GM12878 (cell line): ENCODE data around the gene RPS2.

Experiments used
- MXI1 ChIP-seq: fragments of 150-350 bp; IDR thresholded peaks from 2 replicates; pipeline ENCODE4 v1.6.1; 2011; ENCODE audit warnings: low read depth, mild to moderate bottlenecking, inconsistent platforms, low read length, improper control_type of control experiment
- MYC ChIP-seq: IDR thresholded peaks from 2 replicates; pipeline ENCODE4 v1.6.1; 2011; ENCODE audit warnings: mild to moderate bottlenecking, low read length, moderate library complexity, inconsistent platforms; ENCODE audit not compliant: insufficient read depth, insufficient replicate concordance, insufficient read length, severe bottlenecking
- NR2C2 ChIP-seq: IDR thresholded peaks from 2 replicates; pipeline ENCODE4 v1.6.1; 2011; ENCODE audit warnings: borderline replicate concordance, low read depth; ENCODE audit not compliant: control insufficient read depth, insufficient read length
- NRF1 ChIP-seq: conservative IDR thresholded peaks from 2 replicates; pipeline ENCODE4 v1.6.1; 2011; ENCODE audit warnings: mild to moderate bottlenecking, low read depth, low read length, improper control_type of control experiment
- POLR2A ChIP-seq: IDR thresholded peaks from 2 replicates; pipeline ENCODE4 v1.6.1; 2011; ENCODE audit warnings: low read depth, mild to moderate bottlenecking, low read length
- SMC3 ChIP-seq: IDR thresholded peaks from 2 replicates; pipeline ENCODE4 v1.6.1; 2011; ENCODE audit warnings: low read length, improper control_type of control experiment, borderline replicate concordance
- SP1 ChIP-seq: IDR thresholded peaks from one replicate; pipeline ENCODE4 v1.6.1; 2011; ENCODE audit warnings: low read depth, low read length
- SPI1 ChIP-seq: IDR thresholded peaks from 2 replicates; pipeline ENCODE4 v1.6.1; 2011; ENCODE audit warnings: low read depth, mild to moderate bottlenecking, low read length, moderate library complexity, borderline replicate concordance; ENCODE audit not compliant: insufficient read depth
- SUZ12 ChIP-seq: fragments of 200-600 bp; sonication (generic); IDR thresholded peaks from one replicate; pipeline ENCODE4 v1.6.1; 2018; ENCODE audit warnings: antibody characterized with exemption, mild to moderate bottlenecking; ENCODE audit not compliant: unreplicated experiment
- TARDBP ChIP-seq: IDR thresholded peaks from 2 replicates; pipeline ENCODE4 v1.6.1; 2016; ENCODE audit warnings: borderline replicate concordance
- ZNF274 ChIP-seq: IDR thresholded peaks from one replicate; pipeline ENCODE4 v1.8.0; 2011; ENCODE audit not compliant: insufficient read length, insufficient read depth
- TF ChIP-seq, protein P1 (sequence below), 3 experiments: IDR thresholded peaks in 2 of 3; conservative IDR thresholded peaks in 1 of 3; 2 replicates each; pipeline ENCODE4 v1.5.1; 2011; ENCODE audit warnings: low read depth in 3 of 3, low read length in 3 of 3, mild to moderate bottlenecking in 3 of 3, control low read depth in 2 of 3, moderate library complexity in 2 of 3, inconsistent platforms in 1 of 3, mixed read lengths in 1 of 3; ENCODE audit not compliant: control insufficient read depth in 2 of 3, insufficient read depth in 1 of 3; ENCODE audit errors: extremely low read depth in 1 of 3
- TF ChIP-seq, protein P2 (sequence below): IDR thresholded peaks from 2 replicates; pipeline ENCODE4 v1.6.1; 2011; ENCODE audit warnings: mild to moderate bottlenecking, low read depth, low read length, moderate library complexity; ENCODE audit not compliant: insufficient replicate concordance

DNA sequence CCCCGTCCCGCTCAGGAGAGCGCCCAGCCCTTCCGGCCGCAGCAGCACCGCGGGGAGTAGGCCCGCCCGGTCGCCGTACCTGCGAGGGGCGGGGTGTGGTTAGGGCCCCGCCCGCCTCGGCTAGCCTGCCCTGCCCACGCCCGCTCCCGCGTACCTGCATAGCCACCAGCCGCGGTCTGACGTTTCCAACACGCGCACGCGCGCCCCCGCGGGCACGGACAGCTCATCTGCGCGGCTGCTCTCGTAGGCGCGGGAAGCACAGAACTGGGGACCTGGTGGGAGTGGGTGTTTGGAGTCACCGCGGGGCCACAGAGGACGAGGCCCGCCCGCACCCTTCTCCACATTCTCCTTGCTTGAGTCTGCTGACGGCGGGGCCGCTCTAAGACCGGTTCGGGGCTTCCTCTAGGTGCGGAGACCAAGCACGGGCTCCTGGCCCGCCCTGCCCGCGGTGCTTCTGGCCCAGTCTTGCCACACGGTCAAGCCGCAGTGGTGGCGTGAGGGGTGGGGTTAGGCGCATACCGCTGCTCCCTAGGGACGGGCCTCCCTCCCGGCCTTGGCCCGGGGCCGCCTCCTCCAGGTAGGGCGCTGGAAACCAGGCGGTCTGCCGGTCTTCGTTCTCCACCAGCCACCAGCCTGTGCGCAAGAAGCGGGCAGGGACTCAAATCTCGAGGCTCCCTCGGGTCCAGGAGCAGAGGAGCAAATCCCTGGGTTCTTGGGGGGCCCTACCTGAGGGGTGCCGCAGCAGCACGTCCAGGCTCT, 14.8 kb upstream of the RPS2 start:
- TF ChIP-seq SUZ12, result no peak
- no peak for TF ChIP-seq SP1
- no peak for TF ChIP-seq NRF1
- TF ChIP-seq, protein P1, sequence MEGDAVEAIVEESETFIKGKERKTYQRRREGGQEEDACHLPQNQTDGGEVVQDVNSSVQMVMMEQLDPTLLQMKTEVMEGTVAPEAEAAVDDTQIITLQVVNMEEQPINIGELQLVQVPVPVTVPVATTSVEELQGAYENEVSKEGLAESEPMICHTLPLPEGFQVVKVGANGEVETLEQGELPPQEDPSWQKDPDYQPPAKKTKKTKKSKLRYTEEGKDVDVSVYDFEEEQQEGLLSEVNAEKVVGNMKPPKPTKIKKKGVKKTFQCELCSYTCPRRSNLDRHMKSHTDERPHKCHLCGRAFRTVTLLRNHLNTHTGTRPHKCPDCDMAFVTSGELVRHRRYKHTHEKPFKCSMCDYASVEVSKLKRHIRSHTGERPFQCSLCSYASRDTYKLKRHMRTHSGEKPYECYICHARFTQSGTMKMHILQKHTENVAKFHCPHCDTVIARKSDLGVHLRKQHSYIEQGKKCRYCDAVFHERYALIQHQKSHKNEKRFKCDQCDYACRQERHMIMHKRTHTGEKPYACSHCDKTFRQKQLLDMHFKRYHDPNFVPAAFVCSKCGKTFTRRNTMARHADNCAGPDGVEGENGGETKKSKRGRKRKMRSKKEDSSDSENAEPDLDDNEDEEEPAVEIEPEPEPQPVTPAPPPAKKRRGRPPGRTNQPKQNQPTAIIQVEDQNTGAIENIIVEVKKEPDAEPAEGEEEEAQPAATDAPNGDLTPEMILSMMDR (IDR thresholded peaks at IDR 0.05 in 2 of 3, conservative IDR thresholded peaks at IDR 0.05 in 1 of 3; ENCODE audit: control insufficient read depth in 2 of 3, extremely low read depth in 1 of 3, insufficient read depth in 1 of 3, low read depth in 3 of 3, low read length in 3 of 3), result no peak
- TF ChIP-seq, protein P2, sequence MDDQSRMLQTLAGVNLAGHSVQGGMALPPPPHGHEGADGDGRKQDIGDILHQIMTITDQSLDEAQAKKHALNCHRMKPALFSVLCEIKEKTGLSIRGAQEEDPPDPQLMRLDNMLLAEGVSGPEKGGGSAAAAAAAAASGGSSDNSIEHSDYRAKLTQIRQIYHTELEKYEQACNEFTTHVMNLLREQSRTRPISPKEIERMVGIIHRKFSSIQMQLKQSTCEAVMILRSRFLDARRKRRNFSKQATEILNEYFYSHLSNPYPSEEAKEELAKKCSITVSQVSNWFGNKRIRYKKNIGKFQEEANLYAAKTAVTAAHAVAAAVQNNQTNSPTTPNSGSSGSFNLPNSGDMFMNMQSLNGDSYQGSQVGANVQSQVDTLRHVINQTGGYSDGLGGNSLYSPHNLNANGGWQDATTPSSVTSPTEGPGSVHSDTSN, result no peak
- no peak for TF ChIP-seq ZNF274
- no peak for TF ChIP-seq NR2C2
- no peak for TF ChIP-seq MYC
- no peak for TF ChIP-seq SPI1
- peak; percentile 39 for TF ChIP-seq POLR2A
- TF ChIP-seq MXI1, result no peak
- no peak for TF ChIP-seq SMC3
- TF ChIP-seq TARDBP, result no peak
